Neural cell (in vitro differentiated cells): Measurements from ENCODE around the gene GP2.

ENCODE experiments used
- CTCF ChIP-seq: fragments of 450-650 bp; IDR thresholded peaks from 2 replicates; pipeline ENCODE4 v1.5.1; 2014; ENCODE audit warnings: antibody characterized with exemption, mild to moderate bottlenecking, moderate library complexity; ENCODE audit not compliant: poor library complexity, severe bottlenecking
- EP300 ChIP-seq: fragments of 450-650 bp; conservative IDR thresholded peaks from 2 replicates; pipeline ENCODE4 v1.6.1; 2014; ENCODE audit warnings: antibody characterized with exemption, mild to moderate bottlenecking, moderate library complexity; ENCODE audit not compliant: poor library complexity, severe bottlenecking
- EZH2 ChIP-seq: fragments of 200-600, 300-800 bp; shearing (Covaris generic), sonication (generic); IDR thresholded peaks from 2 replicates; pipeline ENCODE4 v1.6.1; 2014; ENCODE audit warnings: antibody characterized with exemption, low read length, borderline replicate concordance, mild to moderate bottlenecking; ENCODE audit not compliant: insufficient read depth, poor library complexity, severe bottlenecking
- MXI1 ChIP-seq: fragments of 450-650 bp; conservative IDR thresholded peaks from 2 replicates; pipeline ENCODE4 v1.6.1; 2014; ENCODE audit warnings: antibody characterized with exemption, mild to moderate bottlenecking; ENCODE audit not compliant: poor library complexity, severe bottlenecking
- POLR2AphosphoS5 ChIP-seq: IDR thresholded peaks from 2 replicates; pipeline ENCODE4 v1.6.1; 2012
- RAD21 ChIP-seq: fragments of 450-650 bp; conservative IDR thresholded peaks from 2 replicates; pipeline ENCODE4 v1.6.1; 2014; ENCODE audit warnings: antibody characterized with exemption, mild to moderate bottlenecking, moderate library complexity
- REST ChIP-seq: IDR thresholded peaks from 2 replicates; pipeline ENCODE4 v1.6.1; 2012; ENCODE audit warnings: borderline replicate concordance
- TAF1 ChIP-seq: IDR thresholded peaks from 2 replicates; pipeline ENCODE4 v1.6.1; 2012; ENCODE audit warnings: low read depth

GRCh38 chr16:20355114-20355782 is 27.9 kb upstream of the GP2 start:
- TF ChIP-seq POLR2AphosphoS5 (no peak), EZH2 (no peak), CTCF (no peak), MXI1 (no peak), RAD21 (no peak), EP300 (no peak), TAF1 (no peak), REST (no peak)
